ENCODE data around the gene MEDAG.
A peak's percentile ranks its signal among the peaks of the same experiment; 100 is the strongest.

The MEDAG gene

GRCh38 chr13:30861836-30862467 is 44.1 kb upstream of the MEDAG start:
- Histone ChIP-seq H3K9ac (no peak overlapping the region), H2AFZ (no peak overlapping the region), H3K4me2 (ENCODE audit: low read length) (no peak overlapping the region), H3K79me2 (no peaks in the 10 kb centered on the region), H3K36me3 (ENCODE audit: control insufficient read depth, insufficient read depth, low read length) (no peaks in the 10 kb centered on the region), H3K9me3 (ENCODE audit: control insufficient read depth, low read length) (no peaks in the 10 kb centered on the region), H3K27ac (no peak overlapping the region), H3K4me3 (ENCODE audit: low read depth, low read length) (no peak overlapping the region), H3K4me1 (peaks cover 30% of the 10 kb centered on the region), H3K27me3 (ENCODE audit: control insufficient read depth, insufficient read depth, low read length) (no peaks in the 10 kb centered on the region)
- TF ChIP-seq CTCF (IDR thresholded peaks at IDR 0.05), result no peak

- H3K9me3 ChIP-seq (ENCODE audit: control insufficient read depth, low read length), result no peaks in the 10 kb centered on the region
- no peaks in the 10 kb centered on the region for H3K27me3 ChIP-seq (ENCODE audit: control insufficient read depth, insufficient read depth, low read length)
- H3K27ac ChIP-seq, result no peak overlapping the region
- no peaks in the 10 kb centered on the region for H3K79me2 ChIP-seq
- no peak overlapping the region for H3K4me3 ChIP-seq (ENCODE audit: low read depth, low read length)
- no peak overlapping the region for H3K9ac ChIP-seq
- no peaks in the 10 kb centered on the region for H3K36me3 ChIP-seq (ENCODE audit: control insufficient read depth, insufficient read depth, low read length)
- peaks cover 30% of the 10 kb centered on the region for H3K4me1 ChIP-seq
- H3K4me2 ChIP-seq (ENCODE audit: low read length), result no peak overlapping the region
- H2AFZ ChIP-seq, result peak overlapping the region; percentile 69
- no peak for TF ChIP-seq CTCF (IDR thresholded peaks at IDR 0.05)
These were observed 43.4 kb upstream of the MEDAG start for GRCh38 chr13:30862707-30863106.

GRCh38 chr13:30863231-30863630 is 42.8 kb upstream of the MEDAG start:
- H3K27ac ChIP-seq, result no peak overlapping the region
- H3K79me2 ChIP-seq, result no peaks in the 10 kb centered on the region
- no peak overlapping the region for H3K9ac ChIP-seq
- no peaks in the 10 kb centered on the region for H3K36me3 ChIP-seq (ENCODE audit: control insufficient read depth, insufficient read depth, low read length)
- H3K9me3 ChIP-seq (ENCODE audit: control insufficient read depth, low read length), result no peaks in the 10 kb centered on the region
- H3K4me2 ChIP-seq (ENCODE audit: low read length), result no peak overlapping the region
- no peak for TF ChIP-seq CTCF (IDR thresholded peaks at IDR 0.05)
- peak overlapping the region; percentile 69 for H2AFZ ChIP-seq
- H3K4me1 ChIP-seq, result peaks cover 26% of the 10 kb centered on the region
- no peaks in the 10 kb centered on the region for H3K27me3 ChIP-seq (ENCODE audit: control insufficient read depth, insufficient read depth, low read length)
- no peak overlapping the region for H3K4me3 ChIP-seq (ENCODE audit: low read depth, low read length)

- no peak overlapping the region for H2AFZ ChIP-seq
- H3K4me1 ChIP-seq, result peaks cover 20% of the 10 kb centered on the region
- TF ChIP-seq CTCF (IDR thresholded peaks at IDR 0.05), result no peak
- no peaks in the 10 kb centered on the region for H3K79me2 ChIP-seq
- H3K27ac ChIP-seq, result no peak overlapping the region
- H3K36me3 ChIP-seq (ENCODE audit: control insufficient read depth, insufficient read depth, low read length), result no peaks in the 10 kb centered on the region
- no peak overlapping the region for H3K9ac ChIP-seq
- H3K9me3 ChIP-seq (ENCODE audit: control insufficient read depth, low read length), result no peaks in the 10 kb centered on the region
- H3K4me3 ChIP-seq (ENCODE audit: low read depth, low read length), result no peak overlapping the region
- H3K4me2 ChIP-seq (ENCODE audit: low read length), result no peak overlapping the region
- H3K27me3 ChIP-seq (ENCODE audit: control insufficient read depth, insufficient read depth, low read length), result no peaks in the 10 kb centered on the region
These were observed 42.3 kb upstream of the MEDAG start for GRCh38 chr13:30863796-30864195.

- Histone ChIP-seq H3K9me3 (ENCODE audit: control insufficient read depth, low read length) (no peaks in the 10 kb centered on the region), H2AFZ (peak overlapping the region; percentile 68), H3K4me2 (ENCODE audit: low read length) (no peak overlapping the region), H3K79me2 (no peaks in the 10 kb centered on the region), H3K4me3 (ENCODE audit: low read depth, low read length) (no peak overlapping the region), H3K4me1 (peaks cover 23% of the 10 kb centered on the region), H3K36me3 (ENCODE audit: control insufficient read depth, insufficient read depth, low read length) (no peaks in the 10 kb centered on the region), H3K27me3 (ENCODE audit: control insufficient read depth, insufficient read depth, low read length) (no peaks in the 10 kb centered on the region), H3K9ac (no peak overlapping the region), H3K27ac (peak overlapping the region; percentile 71)
- TF ChIP-seq CTCF (IDR thresholded peaks at IDR 0.05), result no peak
These were observed 41.5 kb upstream of the MEDAG start for GRCh38 chr13:30864433-30865122.

Measured in parathyroid adenoma (tissue), 2 donors.